HUDEP-2 (cell line): Measurements from ENCODE around the gene ARID1B.
"Not testable (repeated sequence)": the region's sequence is repeated elsewhere in the genome, so short reads cannot be mapped to it uniquely, and the experiment has no call there.

Experiments
- DNase-seq, 76 experiments: peaks; one replicate each; lab custom pipeline; 2025; ENCODE audit not compliant: unreplicated experiment in 76 of 76; lab: John Stamatoyannopoulos, UW

Gene ARID1B

GRCh38 chr6:157139054-157139708 lies 362.0 kb downstream of the ARID1B start:
- no peak for DNase-seq

DNA sequence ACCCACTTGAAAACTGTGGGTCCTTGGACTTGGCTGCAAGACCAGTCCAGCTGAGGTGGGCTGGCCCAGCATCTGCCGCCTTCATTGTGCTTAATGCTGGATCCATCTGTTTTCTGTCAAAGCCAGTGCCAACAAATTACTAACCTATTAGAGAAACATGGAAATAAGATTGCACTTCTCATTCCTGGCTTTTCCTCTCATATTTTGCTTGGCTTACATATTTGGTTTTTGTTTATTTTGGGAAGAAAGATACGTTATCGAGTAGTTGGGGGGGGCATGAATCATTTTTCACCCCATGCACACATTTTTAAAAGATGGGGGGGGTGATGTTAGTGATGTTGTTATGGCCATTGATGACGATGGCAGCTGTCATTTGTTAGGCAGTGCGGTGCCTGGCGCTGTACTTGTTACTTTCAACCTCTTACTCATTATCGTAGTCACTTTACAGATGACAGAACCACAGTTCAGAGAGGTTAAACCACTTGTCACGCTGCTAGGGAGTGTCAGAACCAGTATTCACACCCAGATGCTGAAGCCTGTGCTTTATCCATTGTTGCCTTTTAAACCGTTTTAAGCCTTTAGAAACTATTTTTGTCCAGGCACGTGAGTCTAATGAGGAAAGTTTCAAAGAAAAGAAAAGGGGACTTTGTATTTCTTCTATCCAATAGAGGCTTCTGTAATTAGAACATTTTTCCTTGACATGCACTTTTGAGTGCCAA lies 366.2 kb downstream of the ARID1B start:
- no peak for DNase-seq

- no peak for DNase-seq
Measured at GRCh38 chr6:157143890-157144798, 367.0 kb downstream of the ARID1B start.

- no peak for DNase-seq
Measured at GRCh38 chr6:157144859-157145568, 367.8 kb downstream of the ARID1B start.

- no peak for DNase-seq
Measured at GRCh38 chr6:157145656-157146285, 368.6 kb downstream of the ARID1B start.

DNA sequence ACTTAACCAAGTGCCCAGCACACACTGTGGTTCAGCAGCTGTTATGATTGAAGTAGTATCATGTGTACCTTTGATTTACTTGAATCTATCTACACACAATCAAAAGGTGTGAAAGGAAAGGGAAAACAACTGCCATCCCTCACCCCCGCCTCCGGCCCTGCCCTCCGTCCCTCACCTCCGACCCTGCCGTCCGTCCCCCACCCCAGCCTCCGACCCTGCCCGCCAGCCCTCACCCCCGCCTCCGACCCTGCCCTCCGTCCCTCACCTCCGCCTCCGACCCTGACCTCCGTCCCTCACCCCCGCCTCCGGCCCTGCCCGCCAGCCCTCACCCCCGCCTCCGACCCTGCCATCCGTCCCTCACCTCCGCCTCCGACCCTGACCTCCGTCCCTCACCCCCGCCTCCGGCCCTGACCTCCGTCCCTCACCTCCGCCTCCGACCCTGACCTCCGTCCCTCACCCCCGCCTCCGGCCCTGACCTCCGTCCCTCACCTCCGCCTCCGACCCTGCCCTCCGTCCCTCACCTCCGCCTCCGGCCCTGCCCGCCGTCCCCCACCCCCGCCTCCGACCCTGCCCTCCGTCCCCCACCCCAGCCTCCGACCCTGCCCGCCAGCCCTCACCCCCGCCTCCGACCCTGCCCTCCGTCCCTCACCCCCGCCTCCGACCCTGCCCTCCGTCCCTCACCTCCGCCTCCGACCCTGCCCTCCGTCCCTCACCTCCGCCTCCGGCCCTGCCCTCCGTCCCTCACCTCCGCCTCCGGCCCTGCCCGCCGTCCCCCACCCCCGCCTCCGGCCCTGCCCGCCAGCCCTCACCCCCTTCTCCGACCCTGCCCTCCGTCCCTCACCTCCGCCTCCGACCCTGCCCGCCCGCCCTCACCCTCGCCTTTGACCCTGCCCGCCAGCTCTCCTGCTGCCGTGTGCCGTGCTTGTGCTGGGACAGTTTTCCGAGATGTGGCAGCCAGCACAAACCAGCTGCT lies 370.2 kb downstream of the ARID1B start:
- DNase-seq = not testable (repeated sequence)

DNA sequence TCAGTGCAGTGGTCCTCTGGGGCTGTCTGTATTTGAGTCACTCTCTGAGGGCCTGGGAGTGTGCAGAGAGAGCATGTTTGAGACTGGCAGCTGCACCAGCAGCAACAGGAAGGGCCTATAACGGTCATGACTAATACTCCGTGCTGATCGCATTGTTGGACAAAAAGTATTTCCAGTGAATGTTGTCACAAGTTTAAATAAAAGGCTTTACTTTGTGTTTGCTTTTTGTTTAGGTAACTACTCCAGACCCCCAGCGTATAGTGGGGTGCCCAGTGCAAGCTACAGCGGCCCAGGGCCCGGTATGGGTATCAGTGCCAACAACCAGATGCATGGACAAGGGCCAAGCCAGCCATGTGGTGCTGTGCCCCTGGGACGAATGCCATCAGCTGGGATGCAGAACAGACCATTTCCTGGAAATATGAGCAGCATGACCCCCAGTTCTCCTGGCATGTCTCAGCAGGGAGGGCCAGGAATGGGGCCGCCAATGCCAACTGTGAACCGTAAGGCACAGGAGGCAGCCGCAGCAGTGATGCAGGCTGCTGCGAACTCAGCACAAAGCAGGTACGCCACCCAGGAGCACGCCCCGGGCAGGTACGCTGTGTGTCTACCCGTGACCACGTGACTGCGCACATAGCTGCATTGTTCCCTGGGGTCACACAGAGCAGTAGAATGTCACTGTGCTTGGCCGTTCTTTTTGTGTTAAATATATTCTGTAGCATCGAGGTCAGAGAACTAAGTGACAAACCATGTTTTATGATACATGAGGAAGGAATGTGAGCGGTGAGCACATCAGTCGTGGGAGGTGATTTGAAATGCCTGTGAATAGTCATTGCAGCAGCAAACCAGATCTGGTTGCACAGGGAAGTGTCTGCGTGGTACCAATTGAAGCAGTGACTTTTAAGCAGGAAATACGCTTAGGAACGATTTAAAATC lies 371.5 kb downstream of the ARID1B start:
- no peak for DNase-seq

- DNase-seq = no peak
Measured at GRCh38 chr6:157150076-157150475, 372.9 kb downstream of the ARID1B start.

- no peak for DNase-seq
Measured at GRCh38 chr6:157151029-157151428, 373.9 kb downstream of the ARID1B start.

DNA sequence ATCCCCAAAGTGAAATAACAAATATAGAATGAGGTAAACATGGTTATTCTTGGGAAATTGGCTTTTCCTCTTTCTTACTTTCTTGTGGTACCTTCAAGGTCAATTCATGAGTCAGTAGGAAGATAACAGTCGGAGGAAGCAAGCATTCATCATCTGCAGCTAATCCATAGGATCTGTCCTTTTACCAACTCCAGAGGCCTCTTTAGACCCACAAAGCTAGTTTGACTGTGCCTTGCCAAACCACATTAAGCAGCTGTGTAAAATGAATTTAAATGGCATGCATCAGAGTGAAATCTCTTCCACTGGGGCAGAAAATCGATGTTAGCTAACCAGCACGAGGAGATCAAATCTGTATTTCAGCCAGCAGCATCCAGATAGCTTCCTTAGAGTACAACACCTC lies 374.8 kb downstream of the ARID1B start:
- no peak for DNase-seq

GRCh38 chr6:157152556-157152955 lies 375.4 kb downstream of the ARID1B start:
- DNase-seq = no peak

- DNase-seq = no peak
Measured at GRCh38 chr6:157155804-157156203, 378.6 kb downstream of the ARID1B start.

DNA sequence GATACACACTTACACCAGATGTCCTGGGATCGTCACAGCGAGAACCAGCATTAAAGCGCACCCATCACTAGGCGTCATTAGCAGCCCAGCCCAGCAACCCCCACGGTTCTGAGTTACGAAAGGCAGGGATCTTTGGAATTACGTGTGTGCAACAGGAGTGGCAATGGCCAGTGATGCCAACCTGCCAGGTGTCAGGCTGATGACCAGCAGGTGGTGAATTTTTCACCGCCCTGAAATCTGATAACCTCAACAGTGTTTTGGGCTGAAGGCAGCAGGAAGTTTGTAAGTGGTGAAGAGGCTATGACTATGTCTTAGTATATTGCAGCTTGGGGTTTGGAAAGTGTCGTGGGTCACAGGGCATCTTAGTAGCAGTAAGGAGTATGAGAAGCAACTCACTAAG lies 380.1 kb downstream of the ARID1B start:
- no peak for DNase-seq

DNA sequence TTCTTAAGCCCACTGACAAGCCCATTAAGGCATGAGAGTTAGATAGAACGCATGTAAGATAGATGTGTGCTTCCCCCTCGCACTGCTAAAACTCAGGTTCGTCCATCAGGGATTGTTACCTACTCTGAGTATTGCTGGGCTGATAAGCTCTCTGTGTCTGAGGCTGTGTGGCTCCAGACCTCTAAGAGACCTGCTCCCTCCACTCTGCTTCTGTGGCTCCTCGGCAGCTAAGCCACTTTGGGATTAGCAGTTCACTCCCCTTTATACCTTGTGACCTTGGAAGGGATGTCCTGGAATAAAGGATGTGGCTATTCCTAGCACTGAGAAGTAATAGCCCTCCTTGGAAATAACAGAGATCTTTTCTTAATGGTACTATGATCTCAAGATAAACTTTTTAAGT lies 381.3 kb downstream of the ARID1B start:
- DNase-seq = no peak

- no peak for DNase-seq
Measured at GRCh38 chr6:157158897-157159296, 381.7 kb downstream of the ARID1B start.

GRCh38 chr6:157159348-157159747 lies 382.2 kb downstream of the ARID1B start:
- DNase-seq = no peak

GRCh38 chr6:157161912-157162311 lies 384.7 kb downstream of the ARID1B start:
- no peak for DNase-seq

- DNase-seq = no peak
Measured at GRCh38 chr6:157162766-157163433, 385.7 kb downstream of the ARID1B start.
